ENCODE data around the gene PLXNB2. TPM values are rescaled to one million over a fixed set of nuclear protein-coding genes. Genes with fewer than 3 reads are reported as not detected.
A peak's percentile ranks its signal among the peaks of the same experiment; 100 is the strongest.
"Not testable (repeated sequence)": the region's sequence is repeated elsewhere in the genome, so short reads cannot be mapped to it uniquely, and the experiment has no call there.

PLXNB2 gene
- total RNA-seq, 1 donor from 2014 or later, result 70.6 TPM

GRCh38 chr22:50334433-50334832 is 27.0 kb upstream of the PLXNB2 start:
- DNase-seq (ENCODE audit: missing footprints); intact Hi-C loops (cut with DNase I); ATAC-seq: not testable (repeated sequence)

- DNase-seq (ENCODE audit: missing footprints), result no peak
- ATAC-seq, result no peak
- intact Hi-C loops (cut with DNase I), result loop anchor here (5.0 kb wide), 1 partner anchor 37 kb away; no protein-coding TSS in a partner anchor
These were observed 21.8 kb upstream of the PLXNB2 start for GRCh38 chr22:50329236-50329635.

- intact Hi-C loops (cut with DNase I), result loop anchor here (1.0 to 5.0 kb wide), 4 partner anchors 15 to 51 kb away; no protein-coding TSS in a partner anchor
- DNase-seq (ENCODE audit: missing footprints) (no peak), ATAC-seq (no peak)
These were observed 20.2 kb upstream of the PLXNB2 start for GRCh38 chr22:50327711-50328019.

DNA sequence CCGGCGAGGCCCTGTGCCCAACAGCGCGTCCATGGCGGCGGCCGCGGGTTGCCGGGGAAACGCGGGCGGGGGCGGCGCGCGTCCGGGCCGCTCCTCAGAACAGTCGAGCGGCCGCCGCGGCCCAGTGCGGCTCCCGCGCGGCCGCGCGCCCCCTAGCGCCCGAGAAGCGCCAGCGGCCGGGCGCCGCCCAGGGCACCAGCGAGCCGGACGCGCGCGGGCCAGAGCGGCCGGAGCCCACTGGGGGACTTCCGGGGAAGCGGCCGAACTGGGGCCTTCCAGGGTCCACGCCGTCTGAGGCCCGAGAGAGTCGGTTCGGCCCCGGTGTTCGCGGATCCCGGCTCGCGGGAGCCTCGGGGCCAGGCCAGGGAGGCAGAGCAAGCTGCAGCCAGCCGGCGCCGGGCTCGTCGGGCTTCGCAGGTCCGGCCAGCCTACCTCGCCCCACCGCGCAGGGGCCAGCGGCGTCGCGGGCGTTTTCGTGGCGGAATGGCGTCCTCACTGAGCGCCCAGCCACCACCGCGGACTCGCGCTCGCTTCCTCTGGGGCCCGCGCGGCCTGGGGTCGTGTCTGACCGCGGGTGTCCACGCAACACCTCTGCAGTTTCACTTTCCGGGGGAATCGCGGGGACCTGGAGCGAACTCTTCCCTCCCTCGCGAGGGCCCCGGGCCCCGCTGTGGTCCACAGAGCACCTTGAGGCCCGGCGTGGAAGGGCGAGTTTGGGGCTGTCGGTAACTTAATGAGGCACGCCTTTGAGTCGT is 19.7 kb upstream of the PLXNB2 start, which contains the start of gene DENND6B:
DENND6B (minus strand) TSS at position 57 of the 755 bp plus-strand sequence; CDS start at position 33, 24 bp downstream.
- DNase-seq (ENCODE audit: missing footprints), result peak; percentile 95
- intact Hi-C loops (cut with DNase I), result loop anchor here (1.0 to 5.0 kb wide), 4 partner anchors 15 to 51 kb away; no protein-coding TSS in a partner anchor
- peak; percentile 97 for ATAC-seq

GRCh38 chr22:50326225-50326955 is 18.9 kb upstream of the PLXNB2 start:
- intact Hi-C loops (cut with DNase I), result loop anchor here (5.0 kb wide), 1 partner anchor 34 kb away; no protein-coding TSS in a partner anchor
- no peak for DNase-seq (ENCODE audit: missing footprints)
- ATAC-seq, result no peak

DNA sequence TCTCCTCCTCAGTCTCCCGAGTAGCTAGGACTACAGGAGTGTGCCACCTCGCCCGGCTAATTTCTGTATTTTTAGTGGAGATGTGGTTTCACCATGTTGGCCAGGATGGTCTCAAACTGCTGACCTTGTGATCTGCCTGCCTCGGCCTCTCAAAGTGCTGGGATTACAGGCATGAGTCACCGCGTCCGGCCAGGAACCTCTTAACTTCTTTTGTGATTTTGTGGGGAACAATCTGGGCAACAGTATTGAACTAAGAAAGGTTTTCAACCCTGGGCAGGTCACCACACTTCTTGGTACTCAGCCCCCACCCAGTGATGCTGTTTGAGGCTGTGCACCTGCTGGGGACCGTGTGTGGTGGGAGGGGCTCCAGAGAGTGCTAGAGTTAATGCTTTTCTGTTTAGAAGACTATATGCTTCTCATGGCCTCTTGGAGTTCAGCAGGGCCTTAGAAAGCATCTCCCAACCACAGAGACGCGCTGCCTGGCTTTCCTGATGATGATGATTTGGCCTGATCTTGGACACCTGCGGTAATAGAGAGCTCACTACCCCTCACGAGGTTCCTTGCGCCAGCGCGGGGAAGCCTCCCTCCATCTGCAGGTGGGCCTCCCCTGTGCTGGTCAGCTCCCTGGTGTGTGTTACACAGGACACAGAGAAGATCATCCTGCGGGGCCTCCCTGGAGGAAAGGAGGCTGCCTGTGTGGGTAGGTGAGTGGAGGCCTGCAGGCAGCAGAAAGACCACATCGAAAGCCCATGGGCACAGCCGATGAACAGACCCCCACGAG is 18.2 kb upstream of the PLXNB2 start:
- no peak for DNase-seq (ENCODE audit: missing footprints)
- no peak for ATAC-seq

GRCh38 chr22:50323900-50324299 is 16.5 kb upstream of the PLXNB2 start:
- no peak for DNase-seq (ENCODE audit: missing footprints)
- intact Hi-C loops (cut with DNase I), result no loop called here
- ATAC-seq, result no peak

More for the DNA sequence above, 18.2 kb upstream of the PLXNB2 start:
- intact Hi-C loops (cut with DNase I), result loop anchor here (5.0 kb wide), 1 partner anchor 33 kb away; no protein-coding TSS in a partner anchor

GRCh38 chr22:50322382-50323104 is 15.1 kb upstream of the PLXNB2 start:
- DNase-seq (ENCODE audit: missing footprints); intact Hi-C loops (cut with DNase I); ATAC-seq: not testable (repeated sequence)

DNA sequence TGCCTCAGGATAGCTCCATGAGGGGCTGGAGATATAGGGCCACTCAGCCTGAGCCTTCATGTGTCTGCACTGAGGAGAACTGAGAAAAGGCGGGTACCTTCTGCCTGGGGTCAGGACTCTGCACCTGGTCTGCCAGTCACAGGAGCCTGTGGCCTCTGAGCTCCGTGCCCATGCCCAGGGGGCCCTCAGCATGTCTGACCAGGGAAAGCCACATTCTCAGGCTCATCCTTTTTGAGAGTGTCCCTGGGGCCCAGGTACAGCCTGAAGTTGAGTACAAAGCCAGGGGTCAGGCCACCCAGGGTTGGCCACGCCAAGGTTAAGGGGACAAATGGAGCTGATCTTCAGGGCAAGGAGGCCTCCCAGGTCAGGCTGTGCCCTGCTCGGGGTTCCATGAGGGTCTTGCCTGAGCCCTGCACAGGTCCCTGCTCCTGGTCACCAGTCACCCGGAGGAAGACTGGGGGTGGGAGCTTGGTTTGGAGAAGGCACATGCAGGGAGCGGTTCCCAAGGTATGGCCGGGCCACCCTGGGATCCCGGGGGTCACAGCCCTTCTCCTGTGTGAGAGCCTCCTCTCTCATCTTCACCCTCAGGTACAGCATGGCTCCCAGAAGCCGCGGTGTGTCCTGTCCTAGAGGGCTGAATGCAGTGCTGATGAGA is 13.4 kb upstream of the PLXNB2 start:
- ATAC-seq, result no peak

DNA sequence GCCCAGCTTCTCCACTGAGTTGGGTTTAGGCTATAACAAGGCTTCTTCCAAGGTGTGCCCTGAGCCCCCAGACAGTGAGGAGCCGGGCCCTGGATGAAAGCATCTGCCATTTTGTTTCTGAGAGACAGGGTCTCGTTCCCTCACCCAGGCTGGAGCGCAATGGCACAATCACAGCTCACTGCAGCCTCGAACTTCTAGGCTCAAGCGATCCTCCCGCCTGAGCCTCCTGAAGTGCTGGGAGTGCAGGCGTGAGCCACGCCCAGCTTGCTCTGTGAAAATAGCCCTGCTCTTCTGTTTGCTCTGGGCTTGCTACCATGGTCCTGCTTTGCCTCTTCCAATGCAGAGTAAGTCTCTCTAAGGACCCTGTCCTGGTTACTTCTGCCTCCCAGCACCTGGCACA is 12.7 kb upstream of the PLXNB2 start:
- intact Hi-C loops (cut with DNase I), result no loop called here
- no peak for DNase-seq (ENCODE audit: missing footprints)
- ATAC-seq, result no peak

More for the DNA sequence above, 13.4 kb upstream of the PLXNB2 start:
- intact Hi-C loops (cut with DNase I), result no loop called here
- DNase-seq (ENCODE audit: missing footprints), result no peak

DNA sequence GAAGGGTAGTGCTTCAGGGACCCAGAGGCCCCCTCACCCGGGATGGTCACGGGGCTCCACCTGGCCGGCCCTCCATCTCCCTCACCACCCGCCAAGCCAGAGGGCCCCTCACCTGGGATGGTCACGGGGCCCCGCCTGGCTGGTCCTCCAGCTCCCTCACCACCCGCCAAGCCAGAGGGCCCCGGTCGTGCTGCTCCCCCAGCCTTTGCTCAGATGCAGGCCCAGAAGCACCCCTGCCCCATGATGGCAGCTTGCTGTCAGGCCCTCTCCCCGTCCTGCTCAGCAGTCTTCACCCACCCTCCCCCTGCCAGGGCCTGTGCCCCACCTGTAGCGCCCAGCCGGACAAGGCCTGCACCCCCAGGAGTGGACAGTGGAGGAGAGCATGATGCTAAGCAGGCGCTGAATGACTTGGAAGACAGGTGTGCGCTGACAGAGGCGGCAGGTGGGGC is 12.1 kb upstream of the PLXNB2 start:
- intact Hi-C loops (cut with DNase I), result no loop called here
- DNase-seq (ENCODE audit: missing footprints), result no peak
- no peak for ATAC-seq

DNA sequence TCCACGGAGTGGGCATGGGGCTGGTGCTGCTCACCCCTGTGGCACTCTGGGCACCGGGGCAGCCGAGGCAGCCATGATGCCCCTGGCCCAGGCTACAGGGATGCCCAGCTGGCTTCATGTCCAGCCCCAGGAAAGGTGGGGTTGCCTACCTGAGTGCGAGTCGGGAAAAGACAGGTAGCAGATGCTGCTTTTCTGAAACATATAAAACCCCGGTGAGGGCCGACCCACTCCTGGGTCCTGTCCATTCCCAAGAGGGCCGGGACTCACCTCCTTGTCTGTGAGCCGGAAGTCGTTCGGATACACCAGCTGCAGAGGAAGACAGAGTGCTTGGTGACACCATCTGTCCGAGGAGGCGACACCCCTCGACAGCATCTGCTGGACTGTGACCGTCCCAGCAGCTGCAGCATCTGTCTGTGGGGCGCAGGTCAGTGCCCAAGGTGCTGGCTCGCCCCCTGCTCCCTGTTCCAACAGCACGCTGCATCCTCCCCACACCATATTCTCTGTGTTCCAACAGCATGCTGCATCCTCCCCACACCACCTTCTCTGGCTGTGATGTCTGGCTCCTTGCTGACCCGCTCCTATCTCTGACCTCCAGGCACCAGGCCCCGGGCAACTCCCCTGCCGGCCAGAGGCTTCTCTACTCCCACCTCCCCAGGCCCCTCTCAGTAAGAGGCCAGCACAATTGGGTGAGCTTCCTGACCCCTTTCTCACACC is 11.4 kb upstream of the PLXNB2 start:
- DNase-seq (ENCODE audit: missing footprints), result no peak
- intact Hi-C loops (cut with DNase I), result no loop called here
- ATAC-seq, result no peak

- no peak for ATAC-seq
- intact Hi-C loops (cut with DNase I), result no loop called here
These were observed 10.9 kb upstream of the PLXNB2 start for GRCh38 chr22:50318356-50318697.

DNA sequence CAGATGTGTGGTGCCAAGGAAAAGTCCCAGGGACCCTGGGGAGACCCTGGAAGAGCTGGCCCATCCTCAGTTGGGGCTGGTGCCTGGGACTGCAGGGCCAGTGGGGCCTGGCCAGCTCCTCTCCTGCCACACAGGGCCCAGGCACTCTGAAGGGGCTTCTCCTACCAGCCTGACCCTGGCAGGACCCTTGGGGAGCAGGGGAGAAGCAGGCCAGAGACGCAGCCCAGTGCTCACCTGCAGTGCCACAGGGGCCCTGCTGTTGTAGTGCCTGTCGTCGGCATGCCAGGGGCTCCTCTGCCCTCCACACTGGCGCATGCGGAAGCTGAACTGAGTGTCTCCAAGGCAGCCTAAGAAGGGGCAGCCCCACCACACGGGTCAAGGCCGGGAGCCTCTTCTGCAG is 10.2 kb upstream of the PLXNB2 start:
- DNase-seq (ENCODE audit: missing footprints) (no peak), ATAC-seq (no peak)
- intact Hi-C loops (cut with DNase I), result no loop called here

More at GRCh38 chr22:50318356-50318697, 10.9 kb upstream of the PLXNB2 start:
- DNase-seq (ENCODE audit: missing footprints), result no peak

- intact Hi-C loops (cut with DNase I), result no loop called here
- ATAC-seq (no peak), DNase-seq (ENCODE audit: missing footprints) (no peak)
These were observed 9.7 kb upstream of the PLXNB2 start for GRCh38 chr22:50317178-50317577.

GRCh38 chr22:50316114-50317065 is 8.9 kb upstream of the PLXNB2 start:
- DNase-seq (ENCODE audit: missing footprints) (no peak), ATAC-seq (no peak)
- intact Hi-C loops (cut with DNase I), result no loop called here
